Measurements from ENCODE around the gene NR2C1. TPM values are rescaled to one million over a fixed set of nuclear protein-coding genes. Genes with fewer than 3 reads are reported as not detected.

The NR2C1 gene
- polyA plus RNA-seq, 1 donor = 42.8 TPM

DNA sequence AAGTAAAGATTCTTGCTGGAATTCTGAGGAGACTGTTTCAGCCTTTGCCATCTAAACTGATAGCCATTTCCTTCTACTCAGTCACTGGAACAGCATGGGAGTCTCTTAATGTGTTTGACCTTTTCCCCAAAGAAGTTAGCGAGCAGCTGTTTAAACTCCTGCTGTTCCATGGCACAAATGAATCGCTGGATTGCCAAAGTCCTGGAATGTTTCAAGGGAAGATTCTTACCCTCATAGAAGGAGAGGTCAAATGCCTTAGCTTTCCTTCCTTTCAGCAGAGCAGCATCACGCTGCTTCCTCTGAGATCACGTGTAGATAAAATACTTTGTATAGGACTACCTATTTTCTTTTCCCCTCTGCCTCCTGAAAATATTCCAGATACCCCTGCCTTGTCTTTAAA, 10.5 kb upstream of the NR2C1 start:
- DNase-seq (ENCODE audit: low read depth) = no peak

DNA sequence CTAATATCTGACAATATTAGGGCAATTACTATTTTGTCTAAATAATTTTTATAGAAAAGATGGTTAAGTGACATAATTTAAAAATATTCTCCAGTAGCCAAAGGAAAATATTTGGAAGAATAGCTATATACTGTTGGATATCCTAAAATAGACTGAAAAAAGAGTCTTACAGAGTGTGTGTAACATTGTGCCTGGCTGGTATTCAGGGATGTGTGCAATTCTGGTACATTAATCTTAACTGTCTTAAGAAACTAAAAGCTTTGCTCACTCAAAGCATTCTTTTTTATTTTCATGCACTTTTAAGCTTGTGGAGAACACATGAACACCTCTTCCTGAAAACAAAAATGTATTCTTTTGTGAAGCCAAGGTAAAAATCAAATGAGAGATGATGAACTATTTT, 10.1 kb upstream of the NR2C1 start:
- DNase-seq (ENCODE audit: low read depth) = no peak

DNA sequence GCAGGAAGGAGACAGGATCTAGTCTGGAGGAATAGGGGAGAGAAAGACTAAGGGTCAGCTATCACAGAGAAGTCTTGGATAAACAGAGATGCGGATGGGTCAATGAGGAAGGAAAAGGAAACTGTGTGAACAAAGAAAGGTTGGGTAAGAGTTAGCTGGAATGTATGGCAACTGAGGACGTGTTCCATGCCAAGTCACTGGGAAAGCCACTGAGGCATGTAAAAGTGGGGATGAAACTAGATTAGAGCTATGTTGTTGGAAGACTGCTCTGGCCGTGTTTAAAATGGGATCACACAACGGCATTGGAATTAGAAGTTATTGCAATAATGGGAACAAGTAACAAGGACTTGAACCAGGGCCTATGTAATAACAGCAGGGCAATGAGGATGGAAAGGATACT, 3.9 kb upstream of the NR2C1 start:
- DNase-seq (ENCODE audit: low read depth) = no peak

- no peak for DNase-seq (ENCODE audit: low read depth)
Observed at GRCh38 chr12:95074766-95075165, 1.3 kb upstream of the NR2C1 start.

DNA sequence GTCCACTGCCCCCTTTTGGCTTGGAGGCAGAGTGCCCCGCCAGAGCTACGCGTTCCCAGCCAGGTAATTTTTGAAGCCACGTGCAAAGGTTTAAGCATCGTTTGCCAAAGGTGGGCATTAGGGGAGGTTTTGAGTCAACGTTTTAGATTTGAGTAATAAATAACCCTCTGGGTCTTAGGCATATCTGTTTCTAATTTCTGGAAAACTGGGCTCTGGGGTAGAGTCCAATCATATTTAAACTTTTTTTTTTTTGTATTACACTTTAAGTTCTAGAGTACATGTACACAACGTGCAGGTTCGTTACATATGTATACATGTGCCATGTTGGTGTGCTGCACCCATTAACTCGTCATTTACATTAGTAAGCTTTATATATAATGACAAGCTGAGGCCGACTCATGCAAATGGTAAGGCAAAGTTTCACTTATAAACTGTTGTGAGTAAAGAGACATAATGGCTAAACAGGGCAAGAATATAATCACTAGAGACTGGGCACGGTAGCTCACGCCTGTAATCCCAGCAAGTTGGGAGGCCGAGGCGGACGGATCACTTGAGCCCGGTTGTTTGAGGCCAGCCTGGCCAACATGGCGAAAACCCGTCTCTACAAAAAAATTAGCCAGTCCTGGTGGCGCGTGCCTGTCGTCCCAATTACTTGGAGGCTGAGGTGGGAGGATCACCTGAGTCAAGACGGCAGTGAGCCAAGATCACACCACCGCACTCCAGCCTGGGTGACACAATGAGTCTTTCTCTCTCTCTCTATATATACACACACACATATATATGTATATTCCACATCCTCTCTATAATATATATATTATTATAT, 491 bp upstream of the NR2C1 start:
- no peak for DNase-seq (ENCODE audit: low read depth)

DNA sequence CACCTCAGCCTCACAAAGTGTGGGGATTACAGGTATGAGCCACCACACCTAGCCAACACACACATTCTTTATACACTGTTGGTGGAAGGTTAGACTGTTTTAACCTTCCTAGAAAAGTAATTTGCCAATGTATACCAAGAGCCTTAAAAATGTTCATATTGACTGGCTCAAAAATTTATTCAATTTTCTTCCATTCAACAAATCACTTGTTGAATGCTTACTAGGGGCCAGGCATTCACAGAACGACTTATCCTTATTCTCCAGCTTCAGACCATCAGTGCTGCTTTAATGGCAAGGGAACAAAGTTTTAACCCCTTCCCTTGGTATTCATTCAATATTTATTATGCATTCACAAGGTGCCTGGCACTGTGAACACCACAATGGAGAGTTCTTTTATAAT, 3.0 kb downstream of the NR2C1 start:
- no peak for DNase-seq (ENCODE audit: low read depth)

- DNase-seq (ENCODE audit: low read depth) = no peak
Observed at GRCh38 chr12:95066091-95066855, 7.1 kb downstream of the NR2C1 start.

GRCh38 chr12:95060951-95061350, 12.5 kb downstream of the NR2C1 start:
- DNase-seq (ENCODE audit: low read depth) = no peak

DNA sequence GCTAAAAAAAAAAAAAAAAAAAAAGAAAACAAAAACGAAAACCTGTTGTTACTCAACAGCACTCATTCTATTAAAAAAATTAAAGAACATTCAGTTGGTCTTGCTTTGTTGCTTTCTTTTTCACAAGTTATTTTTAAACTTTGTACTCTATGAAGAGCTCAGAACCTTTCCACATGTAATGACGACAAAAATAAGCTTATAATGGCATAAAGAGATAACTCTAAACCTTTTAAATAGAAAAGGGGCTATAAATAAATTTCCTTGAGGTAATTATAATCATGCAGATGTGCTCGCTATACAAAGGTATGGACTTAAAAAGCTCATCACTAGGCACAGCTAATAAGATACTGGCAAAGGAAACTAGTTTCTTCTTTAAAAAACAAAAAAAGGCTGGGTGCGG, 13.4 kb downstream of the NR2C1 start:
- no peak for DNase-seq (ENCODE audit: low read depth)

DNA sequence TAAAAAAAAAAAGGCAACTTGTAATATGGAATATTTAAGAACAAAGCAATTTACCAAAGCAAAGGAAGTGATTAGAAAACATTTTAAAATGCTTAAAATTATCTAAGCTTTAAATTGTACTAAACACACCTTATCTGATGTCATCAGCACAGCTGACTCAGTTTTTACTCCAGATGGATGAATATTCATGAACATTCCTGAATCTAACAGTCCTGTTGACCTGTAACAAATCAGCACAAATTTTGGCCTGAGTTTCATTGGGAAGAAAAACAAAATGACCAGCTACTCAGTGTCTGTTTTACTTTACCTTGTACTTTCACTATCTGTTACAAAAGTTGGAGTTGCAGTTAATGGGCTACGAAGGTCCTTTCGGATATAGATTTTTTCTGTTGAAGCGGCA, 16.0 kb downstream of the NR2C1 start:
- no peak for DNase-seq (ENCODE audit: low read depth)

DNA sequence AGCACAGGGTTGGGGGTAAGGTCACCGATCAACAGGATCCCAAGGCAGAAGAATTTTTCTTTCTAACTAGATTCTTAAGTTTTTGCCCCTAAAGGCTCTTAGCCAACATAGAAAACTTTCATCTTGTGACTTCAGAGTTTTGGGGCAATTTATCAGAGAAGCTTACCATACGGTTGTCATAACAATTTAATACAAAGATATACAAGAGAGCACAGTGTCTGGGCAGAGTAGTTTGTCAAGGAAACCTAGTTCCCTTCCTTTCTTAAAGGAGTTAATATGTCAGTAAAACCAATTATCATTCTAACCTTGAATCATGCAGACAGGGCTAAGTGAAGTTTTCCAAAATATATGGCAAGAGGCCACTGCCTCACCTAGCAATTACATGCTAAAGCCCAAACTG, 18.4 kb downstream of the NR2C1 start:
- DNase-seq (ENCODE audit: low read depth) = no peak

DNA sequence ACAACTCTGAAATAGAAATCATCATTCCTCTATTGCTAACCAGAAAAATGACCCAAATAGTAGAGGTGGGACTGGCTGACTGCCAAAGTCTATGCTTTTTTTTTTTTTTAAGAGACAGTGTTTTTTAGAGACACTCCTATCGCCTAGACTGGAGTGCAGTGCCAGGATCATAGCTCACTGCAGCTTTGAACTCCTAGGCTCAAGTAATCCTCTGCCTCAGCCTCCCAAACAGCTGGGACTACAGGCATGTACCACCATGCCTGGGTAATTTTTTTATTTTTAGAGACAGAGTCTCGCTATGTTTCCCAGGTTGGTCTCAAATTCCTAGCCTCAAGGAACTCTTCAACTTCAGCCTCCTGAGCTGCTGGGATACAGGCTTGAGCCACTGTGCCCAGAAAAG, 19.2 kb downstream of the NR2C1 start:
- DNase-seq (ENCODE audit: low read depth) = no peak

GRCh38 chr12:95051241-95051640, 22.2 kb downstream of the NR2C1 start:
- no peak for DNase-seq (ENCODE audit: low read depth)

GRCh38 chr12:95037906-95038305, 35.5 kb downstream of the NR2C1 start:
- no peak for DNase-seq (ENCODE audit: low read depth)

DNA sequence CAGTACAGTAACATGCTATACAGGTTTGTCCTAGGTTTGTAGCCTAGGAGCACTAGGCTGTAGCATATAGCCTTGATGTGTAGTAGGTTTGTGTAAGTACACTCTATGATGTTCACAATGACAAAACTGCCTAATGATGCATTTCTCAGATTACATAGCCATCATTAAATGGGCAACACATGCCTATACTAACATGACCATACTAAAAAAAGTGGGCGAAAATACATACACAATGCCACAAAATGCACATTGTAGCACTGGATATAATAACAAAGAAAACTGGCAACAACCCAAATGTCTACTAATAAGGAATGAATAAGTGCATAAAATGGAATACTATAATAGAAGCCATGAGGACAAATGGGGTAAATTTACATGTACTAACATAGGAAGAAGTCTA, 38.7 kb downstream of the NR2C1 start:
- no peak for DNase-seq (ENCODE audit: low read depth)

DNA sequence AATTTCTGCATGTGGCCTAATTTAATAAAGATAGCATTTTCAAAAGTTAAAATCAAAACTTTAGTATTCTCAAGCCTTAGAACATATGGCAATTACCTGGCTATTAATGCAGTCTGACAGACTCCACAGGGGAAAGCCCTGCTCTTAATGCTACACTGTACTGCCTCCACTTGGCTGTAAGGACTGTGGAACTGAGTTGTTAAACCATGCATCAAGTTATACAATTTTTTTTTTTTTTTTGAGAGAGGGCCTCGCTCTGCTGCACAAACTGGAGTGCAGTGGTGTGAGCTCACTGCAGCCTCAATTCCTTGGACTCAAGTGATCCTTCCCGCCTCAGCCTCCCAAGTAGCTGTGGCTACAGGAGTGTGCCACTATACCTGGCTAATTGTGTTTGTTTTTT, 50.9 kb downstream of the NR2C1 start:
- no peak for DNase-seq (ENCODE audit: low read depth)

DNA sequence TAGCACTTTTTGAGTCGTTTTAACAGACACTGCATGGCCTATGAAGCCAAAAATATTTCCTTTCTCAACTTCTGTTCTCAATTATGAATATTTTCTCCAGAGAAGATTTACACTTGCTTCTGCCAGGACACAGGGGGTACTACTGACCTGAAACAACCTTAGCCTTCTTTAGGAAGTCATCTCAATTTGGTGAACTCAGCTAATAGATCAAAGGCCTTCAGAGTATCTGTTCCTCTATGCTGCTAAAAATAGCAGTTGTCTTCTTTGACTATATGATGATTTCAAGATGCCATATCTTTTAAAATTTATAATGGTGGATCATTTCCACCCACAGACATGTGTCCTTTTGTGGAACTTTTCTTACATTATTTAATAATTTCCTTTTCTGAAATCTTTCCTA, 55.9 kb downstream of the NR2C1 start:
- no peak for DNase-seq (ENCODE audit: low read depth)

DNA sequence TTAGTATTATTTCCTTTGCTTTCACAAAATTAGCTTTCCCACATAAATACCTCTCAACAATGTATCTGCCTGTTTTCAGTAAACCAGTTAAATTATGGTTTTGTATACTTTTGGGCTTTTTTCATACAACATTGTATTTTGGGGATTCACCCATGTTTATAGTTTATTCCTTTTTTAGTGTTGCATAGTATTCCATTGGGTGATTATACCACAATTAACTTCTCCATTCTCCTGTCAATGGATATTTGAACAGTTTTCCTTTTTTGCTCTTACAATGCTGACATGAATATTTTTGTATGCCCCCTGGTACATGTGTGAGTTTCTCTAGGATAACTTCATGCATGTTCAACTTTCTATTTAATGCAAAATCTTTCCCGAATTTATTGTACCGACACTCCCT, 57.3 kb downstream of the NR2C1 start:
- no peak for DNase-seq (ENCODE audit: low read depth)

GRCh38 chr12:95014554-95014953, 58.9 kb downstream of the NR2C1 start:
- no peak for DNase-seq (ENCODE audit: low read depth)

- no peak for DNase-seq (ENCODE audit: low read depth)
Observed at GRCh38 chr12:95006206-95006605, 67.2 kb downstream of the NR2C1 start.

DNA sequence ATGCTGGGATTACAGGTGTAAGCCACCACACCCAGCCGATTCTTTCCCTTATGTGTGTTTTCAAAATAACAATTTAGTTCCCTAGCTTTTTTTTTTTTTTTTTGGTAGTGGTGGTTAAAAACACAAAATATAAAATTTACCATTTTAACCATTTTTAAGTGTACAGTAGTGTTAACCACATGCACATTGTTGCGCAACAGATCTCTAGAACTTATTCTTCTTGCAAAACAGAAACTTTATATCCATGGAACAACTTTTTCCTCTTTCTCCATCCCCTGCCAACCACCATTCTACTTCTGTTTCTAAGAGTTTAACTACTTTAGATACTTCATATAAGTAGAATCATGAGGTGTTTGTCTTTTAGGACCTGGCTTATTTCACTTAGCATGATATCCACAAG, 68.8 kb downstream of the NR2C1 start:
- DNase-seq (ENCODE audit: low read depth) = no peak

GRCh38 chr12:95003921-95004272, 69.5 kb downstream of the NR2C1 start:
- no peak for DNase-seq (ENCODE audit: low read depth)

- peak; percentile 96 for DNase-seq (ENCODE audit: low read depth)
Observed at GRCh38 chr12:95003213-95003920, 70.1 kb downstream of the NR2C1 start, which contains the start of gene NDUFA12. NDUFA12 (minus strand) TSS chr12:95003697; CDS start chr12:95003680, 17 bp downstream.
